Small intestine (tissue), 16 donors: ENCODE measurements around the gene MMADHC. TPM values are rescaled to one million over a fixed set of nuclear protein-coding genes. Genes with fewer than 3 reads are reported as not detected.
A peak's percentile ranks its signal among the peaks of the same experiment; 100 is the strongest.

Experiments
- DNase-seq, 2 donors: peaks; one replicate each; pipeline versions ENCODE4 v3.0.0 to v3.0.0-alpha.2; 2013
- FAIRE-seq: peaks from 2 replicates; lab custom pipeline; 2012; peaks lifted over from hg19 to GRCh38; lab: Jason Lieb, UNC
- H3K27ac ChIP-seq, 3 donors: one replicate each; pipeline ENCODE4 v1.5.1; 2013; ENCODE audit warnings: low read length in 2 of 3, mild to moderate bottlenecking in 2 of 3, control low read depth in 1 of 3, inconsistent platforms in 1 of 3, low read depth in 1 of 3, moderate library complexity in 1 of 3
- H3K27me3 ChIP-seq, 3 donors: one replicate each; pipeline ENCODE4 v1.6.1; 2013; ENCODE audit warnings: low read length in 3 of 3, inconsistent platforms in 1 of 3; ENCODE audit not compliant: control insufficient read depth in 3 of 3, insufficient read depth in 3 of 3
- H3K36me3 ChIP-seq, 3 donors: one replicate each; pipeline ENCODE4 v1.6.1; 2013; ENCODE audit warnings: low read length in 3 of 3, inconsistent platforms in 1 of 3, low read depth in 1 of 3, mild to moderate bottlenecking in 1 of 3, moderate library complexity in 1 of 3; ENCODE audit not compliant: control insufficient read depth in 3 of 3, insufficient read depth in 2 of 3
- H3K4me1 ChIP-seq, 3 donors: one replicate each; pipeline ENCODE4 v1.6.1; 2013; ENCODE audit warnings: low read length in 2 of 3, inconsistent platforms in 1 of 3, low read depth in 1 of 3, mild to moderate bottlenecking in 1 of 3, moderate library complexity in 1 of 3; ENCODE audit not compliant: control insufficient read depth in 3 of 3, insufficient read depth in 2 of 3
- H3K4me3 ChIP-seq, 3 donors: one replicate each; pipeline ENCODE4 v1.5.1; 2013; ENCODE audit warnings: low read length in 3 of 3, control low read depth in 1 of 3, inconsistent platforms in 1 of 3, low read depth in 1 of 3, mild to moderate bottlenecking in 1 of 3, moderate library complexity in 1 of 3
- H3K9me3 ChIP-seq, 2 donors: one replicate each; pipeline ENCODE4 v1.6.1; 2013; ENCODE audit warnings: low read depth in 1 of 2, low read length in 1 of 2; ENCODE audit not compliant: control insufficient read depth in 2 of 2, insufficient read depth in 1 of 2
- WGBS, 3 donors: extraction: QIAGEN DNeasy Blood & Tissue Kit; methylation state at CpG; one replicate each; pipeline ENCODE4 v1.1.7; 2013; 5-methylcytosine and 5-hydroxymethylcytosine counted together
- long read RNA-seq, 10 donors: transcript quantifications; one replicate each; lab custom pipeline, GENCODE V29; 2026
- polyA plus RNA-seq, 4 donors: library from polyadenylated mRNA; stranded (reverse) in 3 of 4; unstranded in 1 of 4; fragments of 200-250 nt in 3 of 4; fragments of 120-200 nt in 1 of 4; gene quantifications; one replicate each; pipeline versions ENCODE4 v1.2.1 to v1.2.3, GENCODE V29; 2013
- donor health status: healthy with polysubstance abuse.
- donor health status: control.
- donor health status: control.
- donor health status: Bipolar disorder and iron deficiency.
- donor health status: healthy.

MMADHC gene
- 100 to 1,000 TPM in 2 of 4 donors, 10 to 100 TPM in 2; 78.5 to 102 (median 97.9) TPM for polyA plus RNA-seq
- long read RNA-seq, donor 1 = 0 reads
- long read RNA-seq, donor 2, transcript MMADHC-201 (8 exons, 1,436 nt) = major isoform, 21 of 23 reads
- long read RNA-seq, donor 2, partial matches to known transcripts = 0 of 23 reads
- long read RNA-seq, donor 2, other reads (novel, unspliced or antisense) = 0 of 23 reads
- long read RNA-seq, donor 3, transcript MMADHC-201 (8 exons, 1,436 nt) = major isoform, 24 of 27 reads
- long read RNA-seq, donor 3, partial matches to known transcripts = 0 of 27 reads
- long read RNA-seq, donor 3, other reads (novel, unspliced or antisense) = 0 of 27 reads
- long read RNA-seq, donor 4, transcript MMADHC-201 (8 exons, 1,436 nt) = major isoform, 5 of 5 reads
- long read RNA-seq, donor 4, partial matches to known transcripts = 0 of 5 reads
- long read RNA-seq, donor 4, other reads (novel, unspliced or antisense) = 0 of 5 reads
- long read RNA-seq, donor 5, transcript MMADHC-201 (8 exons, 1,436 nt) = major isoform, 6 of 19 reads
- long read RNA-seq, donor 5, partial matches to known transcripts = 12 of 19 reads
- long read RNA-seq, donor 5, other reads (novel, unspliced or antisense) = 0 of 19 reads
- long read RNA-seq, donor 6, transcript MMADHC-201 (8 exons, 1,436 nt) = major isoform, 30 of 37 reads
- long read RNA-seq, donor 6, transcript MMADHC-203 (7 exons, 1,726 nt) = minor isoform, 6 of 37 reads
- long read RNA-seq, donor 6, partial matches to known transcripts = 0 of 37 reads
- long read RNA-seq, donor 6, other reads (novel, unspliced or antisense) = 0 of 37 reads
- long read RNA-seq, donor 7 = 0 reads
- long read RNA-seq, donor 8, transcript MMADHC-201 (8 exons, 1,436 nt) = major isoform, 8 of 8 reads
- long read RNA-seq, donor 8, partial matches to known transcripts = 0 of 8 reads
- long read RNA-seq, donor 8, other reads (novel, unspliced or antisense) = 0 of 8 reads
- long read RNA-seq, donor 9, transcript MMADHC-201 (8 exons, 1,436 nt) = major isoform, 5 of 6 reads
- long read RNA-seq, donor 9, partial matches to known transcripts = 0 of 6 reads
- long read RNA-seq, donor 9, other reads (novel, unspliced or antisense) = 0 of 6 reads
- long read RNA-seq, donor 10, transcript MMADHC-201 (8 exons, 1,436 nt) = major isoform, 53 of 69 reads
- long read RNA-seq, donor 10, partial matches to known transcripts = 12 of 69 reads
- long read RNA-seq, donor 10, other reads (novel, unspliced or antisense) = 0 of 69 reads

DNA sequence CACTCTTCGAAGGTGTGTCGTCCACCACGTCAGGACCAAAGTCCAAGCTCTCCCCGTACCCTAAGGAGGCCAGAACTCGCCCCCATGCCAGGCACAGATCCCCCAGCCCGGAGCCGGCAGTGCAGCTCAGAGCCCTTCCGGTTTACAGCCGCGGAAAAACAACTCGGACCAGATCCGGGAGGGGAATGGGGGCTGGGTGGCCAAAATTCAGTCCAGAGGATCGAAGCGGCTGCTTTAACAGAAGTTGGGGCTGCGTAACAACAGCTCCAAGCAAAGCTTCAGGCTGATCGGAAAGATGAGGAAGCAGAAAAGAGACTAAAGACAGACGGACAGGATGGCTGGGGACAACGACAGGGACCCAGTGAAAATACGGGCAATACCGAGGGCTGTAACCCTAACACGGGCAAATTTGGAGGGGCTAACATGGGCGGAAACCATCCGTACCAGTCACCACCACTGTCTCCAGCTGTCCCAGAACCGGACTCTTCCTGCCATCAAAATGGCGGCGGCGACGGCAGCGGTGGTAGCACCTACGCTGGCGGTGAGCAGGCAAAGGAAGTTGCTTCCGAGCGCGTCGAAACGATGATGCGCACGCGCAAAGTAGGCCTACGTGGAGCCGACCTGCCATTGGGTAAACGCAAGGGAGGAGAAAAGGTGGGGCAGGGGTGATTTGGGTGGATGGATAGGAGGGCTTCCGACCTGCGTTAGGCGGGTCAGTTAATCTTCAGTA is at the start of gene MMADHC:
TSS of gene MMADHC (minus strand) at position 556 of the 730 bp plus-strand sequence. CDS start 678 bp downstream, outside the sequence.
- Histone ChIP-seq H3K36me3 (peaks cover 0 to 3% (median 1%) of the 10 kb centered on the region in 3 donors), H3K4me1 (peaks cover 4 to 7% (median 4%) of the 10 kb centered on the region in 3 donors), H3K4me3 (peak within 1 kb of the TSS; percentile 74 to 78 (median 76)), H3K27ac (peak within 1 kb of the TSS; percentile 94 to 99 (median 98)), H3K9me3 (no peaks in the 10 kb centered on the region), H3K27me3 (no peaks in the 10 kb centered on the region)
- DNase-seq = peak; percentile 96 to 97
- no peak for FAIRE-seq
- WGBS, 3 donors = 0 to 1% (median 1%) methylated on average over 45 of the region's 45 CpGs

GRCh38 chr2:149634103-149634502 is 46.5 kb upstream of the MMADHC start:
- no peaks in the 10 kb centered on the region for H3K9me3 ChIP-seq
- DNase-seq (no peak), FAIRE-seq (no peak)
- 76 to 82% (median 78%) methylated on average over 5 of the region's 5 CpGs for WGBS, 3 donors
- H3K36me3 ChIP-seq = no peaks in the 10 kb centered on the region
- H3K4me1 ChIP-seq = no peaks in the 10 kb centered on the region
- no peak overlapping the region for H3K27ac ChIP-seq
- H3K4me3 ChIP-seq = no peak overlapping the region
- H3K27me3 ChIP-seq = no peaks in the 10 kb centered on the region

- WGBS, 3 donors = 87 to 97% (median 92%) methylated on average over 1 of the region's 1 CpG
Measured at GRCh38 chr2:149630445-149630844, 42.9 kb upstream of the MMADHC start.

GRCh38 chr2:149629026-149629425 is 41.5 kb upstream of the MMADHC start:
- DNase-seq (no peak), FAIRE-seq (no peak)
- H3K27ac ChIP-seq = no peak overlapping the region
- H3K4me1 ChIP-seq = no peaks in the 10 kb centered on the region
- no peaks in the 10 kb centered on the region for H3K36me3 ChIP-seq
- no peaks in the 10 kb centered on the region for H3K9me3 ChIP-seq
- no peak overlapping the region for H3K4me3 ChIP-seq
- no peaks in the 10 kb centered on the region for H3K27me3 ChIP-seq

More at GRCh38 chr2:149630445-149630844, 42.9 kb upstream of the MMADHC start:
- Histone ChIP-seq H3K27me3 (no peaks in the 10 kb centered on the region), H3K4me1 (no peaks in the 10 kb centered on the region), H3K4me3 (no peak overlapping the region), H3K36me3 (no peaks in the 10 kb centered on the region), H3K27ac (no peak overlapping the region), H3K9me3 (no peaks in the 10 kb centered on the region)
- FAIRE-seq (no peak), DNase-seq (no peak)

DNA sequence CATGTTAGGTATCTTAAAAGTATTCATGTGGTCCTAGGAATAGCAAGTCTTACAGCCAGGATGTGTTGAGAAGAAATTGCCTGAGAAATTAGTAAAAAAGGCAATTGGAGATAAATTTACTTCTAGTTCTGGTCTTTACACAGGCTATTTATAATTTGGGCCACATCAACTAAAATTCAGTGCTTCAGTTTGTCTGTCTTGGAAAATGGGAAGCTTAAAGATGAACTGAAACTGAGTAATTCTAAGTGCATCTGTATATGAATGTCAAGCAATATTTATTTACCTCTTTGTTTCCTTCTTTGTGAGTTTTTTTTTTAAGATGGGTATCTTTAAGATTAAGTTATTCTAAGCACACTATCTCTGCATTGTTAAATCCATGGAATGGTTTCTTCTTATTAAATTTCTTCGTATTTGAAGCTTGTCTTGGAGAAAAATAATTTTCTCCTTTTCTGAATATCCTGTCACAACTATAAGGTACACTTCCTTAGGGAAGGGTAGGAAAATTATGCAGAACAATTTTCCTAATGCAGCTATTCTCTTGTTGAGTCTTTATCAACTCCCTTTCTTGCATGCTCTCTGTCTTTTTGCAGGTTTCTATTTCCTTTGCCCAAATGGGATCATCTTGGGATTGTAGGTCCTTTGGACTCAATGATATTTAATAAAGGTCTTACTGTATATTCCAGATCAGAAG is 39.7 kb upstream of the MMADHC start:
- Histone ChIP-seq H3K4me3 (no peak overlapping the region), H3K27ac (no peak overlapping the region), H3K9me3 (no peaks in the 10 kb centered on the region), H3K36me3 (peaks cover 0 to 2% (median 0%) of the 10 kb centered on the region in 3 donors), H3K4me1 (no peaks in the 10 kb centered on the region), H3K27me3 (no peaks in the 10 kb centered on the region)
- no peak for DNase-seq
- 79 to 95% (median 92%) methylated on average over 1 of the region's 1 CpG for WGBS, 3 donors
- no peak for FAIRE-seq

DNA sequence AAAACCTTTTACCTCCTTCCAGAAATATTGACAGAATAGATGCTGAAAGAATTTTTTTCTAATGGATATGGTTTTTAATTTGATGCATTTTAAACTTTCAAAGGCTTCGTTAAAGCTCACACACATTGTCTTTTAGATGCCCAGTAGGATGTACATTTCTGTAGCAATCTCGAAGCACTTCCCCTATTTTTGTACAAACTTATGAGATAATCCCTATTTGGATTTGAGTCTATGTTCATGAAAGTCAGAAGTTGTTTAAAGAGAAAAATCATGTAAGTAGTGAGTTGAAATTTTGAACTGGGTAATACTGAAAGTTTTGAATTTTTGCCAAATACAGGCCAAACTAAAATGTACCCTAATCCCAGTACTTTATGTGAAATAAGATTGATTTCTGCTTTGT is 38.1 kb upstream of the MMADHC start:
- FAIRE-seq (no peak), DNase-seq (no peak)
- H3K27ac ChIP-seq = no peak overlapping the region
- no peaks in the 10 kb centered on the region for H3K9me3 ChIP-seq
- 83 to 90% (median 86%) methylated on average over 2 of the region's 2 CpGs for WGBS, 3 donors
- H3K4me1 ChIP-seq = no peaks in the 10 kb centered on the region
- H3K4me3 ChIP-seq = no peak overlapping the region
- H3K36me3 ChIP-seq = peaks cover 0 to 2% (median 0%) of the 10 kb centered on the region in 3 donors
- H3K27me3 ChIP-seq = no peaks in the 10 kb centered on the region

- DNase-seq = no peak
- 86 to 91% (median 90%) methylated on average over 3 of the region's 3 CpGs for WGBS, 3 donors
- Histone ChIP-seq H3K27me3 (no peaks in the 10 kb centered on the region), H3K9me3 (no peaks in the 10 kb centered on the region), H3K4me3 (no peak overlapping the region), H3K36me3 (peaks cover 0 to 2% (median 0%) of the 10 kb centered on the region in 3 donors), H3K4me1 (no peaks in the 10 kb centered on the region), H3K27ac (no peak overlapping the region)
- FAIRE-seq = no peak
Measured at GRCh38 chr2:149625271-149625670, 37.7 kb upstream of the MMADHC start.
